SK-N-SH (cell line): ENCODE measurements around the gene CLMN. TPM values are rescaled to one million over a fixed set of nuclear protein-coding genes. Genes with fewer than 3 reads are reported as not detected.

Experiments
- CTCF ChIA-PET: fragments of 300-600, 350-600 bp; formaldehyde crosslinking; extraction: SDS; loops from one replicate; lab custom pipeline; 2021; lab: Yijun Ruan, JAX
- POLR2A ChIA-PET: fragments of 350-600 bp; sonication (Branson Sonifier 250); formaldehyde crosslinking; extraction: SDS; loops from one replicate; lab custom pipeline; 2020; ENCODE audit warnings: antibody characterized with exemption, inconsistent platforms; lab: Yijun Ruan, JAX
- DNase-seq: peaks from one replicate; pipeline ENCODE4 v3.0.0; 2012
- H2AFZ ChIP-seq: fragments of 200-600 bp; sonication (generic); 2 replicates; pipeline ENCODE4 v1.8.1; 2016; ENCODE audit warnings: antibody characterized with exemption, mild to moderate bottlenecking, low read depth
- H3F3A ChIP-seq: fragments of 200-600 bp; sonication (generic); replicated peaks from 2 replicates; pipeline ENCODE3; 2016; ENCODE audit warnings: antibody characterized with exemption, mild to moderate bottlenecking; ENCODE audit not compliant: insufficient read depth
- H3K27ac ChIP-seq, 2 experiments: fragments of 200-500 bp in 1 of 2; fragments of 200-600 bp in 1 of 2; sonication (Bioruptor generic) in 1 of 2; sonication (generic), shearing (Covaris generic) in 1 of 2; 2 replicates each; pipeline versions ENCODE4 v1.5.1 to v1.6.1; 2014 to 2016; ENCODE audit warnings: low read depth in 2 of 2, inconsistent platforms in 1 of 2, low read length in 1 of 2, mild to moderate bottlenecking in 1 of 2, mixed read lengths in 1 of 2
- H3K27me3 ChIP-seq: fragments of 200-600 bp; sonication (generic), shearing (Covaris generic); 2 replicates; pipeline ENCODE4 v1.6.1; 2016; ENCODE audit warnings: mixed run types; ENCODE audit not compliant: insufficient read depth
- H3K36me3 ChIP-seq, 2 experiments: fragments of 200-500 bp in 1 of 2; fragments of 200-600 bp in 1 of 2; sonication (Bioruptor generic) in 1 of 2; sonication (generic) in 1 of 2; replicated peaks in 1 of 2; 2 replicates each; pipeline versions ENCODE3 to v1.5.1; 2014 to 2016; ENCODE audit warnings: low read length in 1 of 2, mild to moderate bottlenecking in 1 of 2; ENCODE audit not compliant: insufficient read depth in 2 of 2, control insufficient read depth in 1 of 2
- H3K4me1 ChIP-seq, 2 experiments: fragments of 200-500 bp in 1 of 2; fragments of 200-600 bp in 1 of 2; sonication (Bioruptor generic) in 1 of 2; sonication (generic), shearing (Covaris generic) in 1 of 2; 2 replicates each; pipeline versions ENCODE4 v1.5.1 to v1.6.1; 2014 to 2016; ENCODE audit warnings: low read depth in 1 of 2, low read length in 1 of 2, mixed run types in 1 of 2; ENCODE audit not compliant: insufficient read depth in 2 of 2, control insufficient read depth in 1 of 2
- H3K4me2 ChIP-seq: fragments of 200-600 bp; sonication (generic), shearing (Covaris generic); 2 replicates; pipeline ENCODE4 v1.6.1; 2017; ENCODE audit warnings: mixed run types
- H3K4me3 ChIP-seq, 2 experiments: fragments of 200-500 bp in 1 of 2; fragments of 200-600 bp in 1 of 2; sonication (Bioruptor generic) in 1 of 2; sonication (generic), shearing (Covaris generic) in 1 of 2; 2 replicates each; pipeline versions ENCODE4 v1.5.1 to v1.8.1; 2014 to 2016; ENCODE audit warnings: low read depth in 2 of 2, inconsistent platforms in 1 of 2, low read length in 1 of 2, mild to moderate bottlenecking in 1 of 2, mixed read lengths in 1 of 2, moderate library complexity in 1 of 2
- H3K79me2 ChIP-seq: fragments of 200-600 bp; sonication (generic); 2 replicates; pipeline ENCODE4 v1.8.1; 2017; ENCODE audit warnings: mild to moderate bottlenecking; ENCODE audit not compliant: insufficient read depth
- H3K9ac ChIP-seq: fragments of 200-600 bp; sonication (generic); 2 replicates; pipeline ENCODE4 v1.6.1; 2017; ENCODE audit warnings: mixed run types
- H3K9me2 ChIP-seq: fragments of 200-600 bp; sonication (generic); 2 replicates; pipeline ENCODE4 v1.6.1; 2017; ENCODE audit warnings: mixed run types
- H3K9me3 ChIP-seq: fragments of 200-600 bp; sonication (generic); 2 replicates; pipeline ENCODE4 v1.6.1; 2017; ENCODE audit warnings: mixed run types, mild to moderate bottlenecking, moderate library complexity
- H4K20me1 ChIP-seq: fragments of 200-600 bp; sonication (generic); 2 replicates; pipeline ENCODE4 v1.6.1; 2017; ENCODE audit warnings: mild to moderate bottlenecking, mixed run types; ENCODE audit not compliant: insufficient read depth
- CHD2 ChIP-seq: fragments of 150-350 bp; IDR thresholded peaks from 2 replicates; pipeline ENCODE4 v1.6.1; 2018; ENCODE audit warnings: low read length; ENCODE audit not compliant: partially characterized antibody
- ELF1 ChIP-seq: IDR thresholded peaks from 2 replicates; pipeline ENCODE4 v1.4.0; 2012
- EP300 ChIP-seq, 2 experiments: IDR thresholded peaks; 2 replicates each; pipeline versions ENCODE4 v1.4.0 to v1.6.1; 2012; ENCODE audit warnings: borderline replicate concordance in 1 of 2, low read depth in 1 of 2, low read length in 1 of 2
- FOXM1 ChIP-seq: IDR thresholded peaks from 2 replicates; pipeline ENCODE4 v1.4.0; 2012; ENCODE audit warnings: low read depth, mild to moderate bottlenecking
- GATA2 ChIP-seq: sonication (generic); formaldehyde crosslinking; IDR thresholded peaks from 2 replicates; pipeline ENCODE4 v1.5.0; 2020; ENCODE audit warnings: mild to moderate bottlenecking, missing genetic modification reagents
- NRF1 ChIP-seq: IDR thresholded peaks from 2 replicates; pipeline ENCODE4 v1.6.1; 2012; ENCODE audit warnings: low read depth, mild to moderate bottlenecking, low read length
- PBX3 ChIP-seq: IDR thresholded peaks from 2 replicates; pipeline ENCODE4; 2012
- RAD21 ChIP-seq: IDR thresholded peaks from 2 replicates; pipeline ENCODE4 v1.6.1; 2012; ENCODE audit warnings: mild to moderate bottlenecking, low read length
- RXRA ChIP-seq: IDR thresholded peaks from 2 replicates; pipeline ENCODE4 v1.4.0; 2012; ENCODE audit warnings: low read depth, mild to moderate bottlenecking, borderline replicate concordance
- SMC3 ChIP-seq: IDR thresholded peaks from 2 replicates; pipeline ENCODE4 v1.6.1; 2012; ENCODE audit warnings: low read depth, low read length, improper control_type of control experiment
- ZBTB33 ChIP-seq: IDR thresholded peaks from 2 replicates; pipeline ENCODE4 v1.4.0; 2012; ENCODE audit warnings: low read depth, borderline replicate concordance
- WGBS: methylation state at CpG from one replicate; pipeline ENCODE4 v1.1.6; 2017; ENCODE audit warnings: low lambda C conversion rate; 5-methylcytosine and 5-hydroxymethylcytosine counted together
- polyA plus RNA-seq, 3 experiments: library from polyadenylated mRNA; depleted of rRNA; stranded (reverse); fragments of >200 nt; gene quantifications; 2 replicates each; pipeline ENCODE4 v1.2.3, GENCODE V29; 2012
- TF ChIP-seq, protein P1 (sequence below): fragments of 150-350 bp; IDR thresholded peaks from 2 replicates; pipeline ENCODE4 v1.6.1; 2016; ENCODE audit warnings: mild to moderate bottlenecking, low read depth, low read length
- TF ChIP-seq, protein P2 (sequence below): fragments of 200-600 bp; sonication (generic); IDR thresholded peaks from 2 replicates; pipeline ENCODE4 v1.6.1; 2017; ENCODE audit warnings: antibody characterized with exemption, mild to moderate bottlenecking, moderate library complexity
- TF ChIP-seq, protein P3 (sequence below): IDR thresholded peaks from 2 replicates; pipeline ENCODE4 v1.6.1; 2012; ENCODE audit warnings: mild to moderate bottlenecking, low read depth, low read length, moderate library complexity

The CLMN gene
- polyA plus RNA-seq, 1 of the 3 experiments (the other 2 are of a cell fraction): 1.4 TPM

GRCh38 chr14:95183532-95184412, 135.9 kb downstream of the CLMN start (continued):
- TF ChIP-seq, protein P1, sequence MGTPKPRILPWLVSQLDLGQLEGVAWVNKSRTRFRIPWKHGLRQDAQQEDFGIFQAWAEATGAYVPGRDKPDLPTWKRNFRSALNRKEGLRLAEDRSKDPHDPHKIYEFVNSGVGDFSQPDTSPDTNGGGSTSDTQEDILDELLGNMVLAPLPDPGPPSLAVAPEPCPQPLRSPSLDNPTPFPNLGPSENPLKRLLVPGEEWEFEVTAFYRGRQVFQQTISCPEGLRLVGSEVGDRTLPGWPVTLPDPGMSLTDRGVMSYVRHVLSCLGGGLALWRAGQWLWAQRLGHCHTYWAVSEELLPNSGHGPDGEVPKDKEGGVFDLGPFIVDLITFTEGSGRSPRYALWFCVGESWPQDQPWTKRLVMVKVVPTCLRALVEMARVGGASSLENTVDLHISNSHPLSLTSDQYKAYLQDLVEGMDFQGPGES: no peak
- no peak for TF ChIP-seq EP300 (IDR thresholded peaks at IDR 0.05; ENCODE audit: borderline replicate concordance in 1 of 2, low read depth in 1 of 2, low read length in 1 of 2)

DNA sequence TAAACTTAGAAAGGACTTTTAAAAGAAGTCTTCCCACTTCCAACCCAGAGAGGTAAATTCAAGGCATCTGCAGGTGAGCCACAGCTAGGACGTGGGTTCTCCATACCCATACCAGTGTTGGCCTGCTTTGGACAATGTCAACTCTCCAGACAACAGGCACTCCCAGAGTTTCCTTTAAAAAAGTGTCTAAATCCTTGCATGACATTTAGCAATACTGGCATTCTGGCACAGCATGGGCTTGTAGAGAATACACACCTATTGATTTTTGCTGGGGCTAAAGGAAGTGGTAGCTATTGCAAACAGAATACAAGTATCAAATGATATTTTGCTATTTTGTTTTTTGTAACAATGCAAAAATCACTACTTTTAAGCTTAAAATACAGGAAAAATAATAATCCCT, 136.6 kb downstream of the CLMN start:
- H3K36me3 ChIP-seq: no peaks in the 10 kb centered on the region
- 75% methylated on average over 1 of the region's 1 CpG for WGBS
- H3K9me2 ChIP-seq: no peaks in the 10 kb centered on the region
- DNase-seq: no peak
- H3F3A ChIP-seq: no peaks in the 10 kb centered on the region
- no peak overlapping the region for H3K9ac ChIP-seq
- TF ChIP-seq, protein P2, sequence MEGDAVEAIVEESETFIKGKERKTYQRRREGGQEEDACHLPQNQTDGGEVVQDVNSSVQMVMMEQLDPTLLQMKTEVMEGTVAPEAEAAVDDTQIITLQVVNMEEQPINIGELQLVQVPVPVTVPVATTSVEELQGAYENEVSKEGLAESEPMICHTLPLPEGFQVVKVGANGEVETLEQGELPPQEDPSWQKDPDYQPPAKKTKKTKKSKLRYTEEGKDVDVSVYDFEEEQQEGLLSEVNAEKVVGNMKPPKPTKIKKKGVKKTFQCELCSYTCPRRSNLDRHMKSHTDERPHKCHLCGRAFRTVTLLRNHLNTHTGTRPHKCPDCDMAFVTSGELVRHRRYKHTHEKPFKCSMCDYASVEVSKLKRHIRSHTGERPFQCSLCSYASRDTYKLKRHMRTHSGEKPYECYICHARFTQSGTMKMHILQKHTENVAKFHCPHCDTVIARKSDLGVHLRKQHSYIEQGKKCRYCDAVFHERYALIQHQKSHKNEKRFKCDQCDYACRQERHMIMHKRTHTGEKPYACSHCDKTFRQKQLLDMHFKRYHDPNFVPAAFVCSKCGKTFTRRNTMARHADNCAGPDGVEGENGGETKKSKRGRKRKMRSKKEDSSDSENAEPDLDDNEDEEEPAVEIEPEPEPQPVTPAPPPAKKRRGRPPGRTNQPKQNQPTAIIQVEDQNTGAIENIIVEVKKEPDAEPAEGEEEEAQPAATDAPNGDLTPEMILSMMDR: no peak
- no peak for TF ChIP-seq ELF1
- no peak for TF ChIP-seq NRF1
- no peak for TF ChIP-seq FOXM1
- TF ChIP-seq, protein P3, sequence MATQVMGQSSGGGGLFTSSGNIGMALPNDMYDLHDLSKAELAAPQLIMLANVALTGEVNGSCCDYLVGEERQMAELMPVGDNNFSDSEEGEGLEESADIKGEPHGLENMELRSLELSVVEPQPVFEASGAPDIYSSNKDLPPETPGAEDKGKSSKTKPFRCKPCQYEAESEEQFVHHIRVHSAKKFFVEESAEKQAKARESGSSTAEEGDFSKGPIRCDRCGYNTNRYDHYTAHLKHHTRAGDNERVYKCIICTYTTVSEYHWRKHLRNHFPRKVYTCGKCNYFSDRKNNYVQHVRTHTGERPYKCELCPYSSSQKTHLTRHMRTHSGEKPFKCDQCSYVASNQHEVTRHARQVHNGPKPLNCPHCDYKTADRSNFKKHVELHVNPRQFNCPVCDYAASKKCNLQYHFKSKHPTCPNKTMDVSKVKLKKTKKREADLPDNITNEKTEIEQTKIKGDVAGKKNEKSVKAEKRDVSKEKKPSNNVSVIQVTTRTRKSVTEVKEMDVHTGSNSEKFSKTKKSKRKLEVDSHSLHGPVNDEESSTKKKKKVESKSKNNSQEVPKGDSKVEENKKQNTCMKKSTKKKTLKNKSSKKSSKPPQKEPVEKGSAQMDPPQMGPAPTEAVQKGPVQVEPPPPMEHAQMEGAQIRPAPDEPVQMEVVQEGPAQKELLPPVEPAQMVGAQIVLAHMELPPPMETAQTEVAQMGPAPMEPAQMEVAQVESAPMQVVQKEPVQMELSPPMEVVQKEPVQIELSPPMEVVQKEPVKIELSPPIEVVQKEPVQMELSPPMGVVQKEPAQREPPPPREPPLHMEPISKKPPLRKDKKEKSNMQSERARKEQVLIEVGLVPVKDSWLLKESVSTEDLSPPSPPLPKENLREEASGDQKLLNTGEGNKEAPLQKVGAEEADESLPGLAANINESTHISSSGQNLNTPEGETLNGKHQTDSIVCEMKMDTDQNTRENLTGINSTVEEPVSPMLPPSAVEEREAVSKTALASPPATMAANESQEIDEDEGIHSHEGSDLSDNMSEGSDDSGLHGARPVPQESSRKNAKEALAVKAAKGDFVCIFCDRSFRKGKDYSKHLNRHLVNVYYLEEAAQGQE: no peak
- TF ChIP-seq GATA2 (CRISPR knock-in tag): no peak
- no peak for TF ChIP-seq SMC3
- TF ChIP-seq RXRA: no peak
- no peak for TF ChIP-seq ZBTB33
- no peak for TF ChIP-seq PBX3
- TF ChIP-seq CHD2: no peak
- TF ChIP-seq RAD21: no peak
- H3K9me3 ChIP-seq: no peaks in the 10 kb centered on the region
- H3K4me1 ChIP-seq: 0 out of 4 replicates have a peak, but pooled peaks cover 0 to 3% of the 10 kb centered on the region in 2 experiments
- H3K79me2 ChIP-seq: no peaks in the 10 kb centered on the region
- no peak overlapping the region for H2AFZ ChIP-seq
- POLR2A ChIA-PET: no interaction called here
- no peak overlapping the region for H3K4me2 ChIP-seq
- no peaks in the 10 kb centered on the region for H4K20me1 ChIP-seq
- no peak overlapping the region for H3K4me3 ChIP-seq
- no peaks in the 10 kb centered on the region for H3K27me3 ChIP-seq
- H3K27ac ChIP-seq: no peak overlapping the region
- CTCF ChIA-PET: interaction anchor here (1.1 kb wide), 1 partner anchor 13 kb away, joined by 4 read pairs; no protein-coding TSS in a partner anchor
